ENCODE data around the gene PTEN. TPM values are rescaled to one million over a fixed set of nuclear protein-coding genes. Genes with fewer than 3 reads are reported as not detected.

The PTEN gene
- total RNA-seq, 1 donor from 2014 or later = 86.1 TPM

DNA sequence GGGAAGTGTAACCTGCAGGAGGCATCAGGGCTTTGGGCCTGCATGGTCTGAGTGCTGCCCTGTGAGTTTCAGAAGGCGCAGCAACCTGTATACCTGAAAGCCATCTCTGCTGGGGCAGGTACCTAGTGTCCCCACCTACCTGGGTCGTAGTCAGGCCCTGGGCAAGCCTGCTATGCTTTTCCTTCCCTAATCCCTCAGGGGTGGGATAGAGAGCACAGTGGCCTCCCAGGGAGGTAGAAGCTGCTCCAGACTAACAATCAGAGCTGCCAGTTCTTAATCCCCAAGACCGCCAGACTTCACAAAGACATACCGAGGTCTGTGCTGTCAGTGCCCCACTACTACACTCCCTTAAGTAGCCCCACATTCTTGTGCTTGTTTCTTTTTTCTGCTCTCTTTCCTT lies 52.0 kb downstream of the PTEN start:
- intact Hi-C loops (cut with micrococcal nuclease) = loop anchor here (5.0 kb wide), 1 partner anchor 53 kb away; the partner anchor contains the start of genes KLLN and PTEN

DNA sequence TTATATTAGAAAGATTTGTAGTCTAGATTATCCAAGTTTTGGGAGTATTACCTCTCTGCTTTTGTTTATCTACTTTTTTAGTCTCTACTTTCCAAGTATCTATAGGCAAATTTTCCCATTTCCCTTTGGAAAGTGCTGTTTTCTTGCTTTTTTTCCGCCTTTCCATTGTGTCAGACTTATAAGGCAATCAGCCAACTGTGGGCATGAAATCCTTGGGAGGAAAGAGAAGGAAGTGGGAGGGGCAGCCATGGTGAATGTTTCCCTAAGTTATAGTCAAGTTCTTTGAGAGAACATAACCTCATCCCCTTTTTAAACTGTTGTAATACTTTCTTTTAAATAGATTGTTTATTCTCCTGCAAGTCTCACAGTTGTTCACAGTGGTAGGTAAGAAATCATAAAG lies 52.6 kb downstream of the PTEN start:
- intact Hi-C loops (cut with micrococcal nuclease) = loop anchor here (5.0 kb wide), 1 partner anchor 54 kb away; the partner anchor contains the start of genes KLLN and PTEN

DNA sequence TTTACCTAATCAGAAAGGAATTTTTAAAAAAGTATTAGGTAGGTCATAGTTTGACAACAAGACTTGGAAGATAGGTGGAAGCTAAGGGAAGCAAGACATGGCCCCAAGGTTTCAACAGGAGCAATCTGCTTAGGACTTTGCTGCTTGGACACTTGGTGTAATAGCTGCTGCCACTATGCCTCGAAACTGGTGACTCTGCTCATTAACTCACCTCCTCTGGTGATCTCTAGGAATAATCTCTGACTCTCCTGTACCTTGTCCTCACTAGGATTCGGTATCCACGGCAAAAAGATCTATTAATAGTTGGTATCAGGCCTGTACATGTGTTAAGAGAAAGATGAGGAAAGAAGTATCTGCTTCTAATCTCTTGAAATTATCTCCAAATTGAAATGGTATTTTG lies 53.1 kb downstream of the PTEN start:
- intact Hi-C loops (cut with micrococcal nuclease) = loop anchor here (5.0 kb wide), 1 partner anchor 54 kb away; the partner anchor contains the start of genes KLLN and PTEN

DNA sequence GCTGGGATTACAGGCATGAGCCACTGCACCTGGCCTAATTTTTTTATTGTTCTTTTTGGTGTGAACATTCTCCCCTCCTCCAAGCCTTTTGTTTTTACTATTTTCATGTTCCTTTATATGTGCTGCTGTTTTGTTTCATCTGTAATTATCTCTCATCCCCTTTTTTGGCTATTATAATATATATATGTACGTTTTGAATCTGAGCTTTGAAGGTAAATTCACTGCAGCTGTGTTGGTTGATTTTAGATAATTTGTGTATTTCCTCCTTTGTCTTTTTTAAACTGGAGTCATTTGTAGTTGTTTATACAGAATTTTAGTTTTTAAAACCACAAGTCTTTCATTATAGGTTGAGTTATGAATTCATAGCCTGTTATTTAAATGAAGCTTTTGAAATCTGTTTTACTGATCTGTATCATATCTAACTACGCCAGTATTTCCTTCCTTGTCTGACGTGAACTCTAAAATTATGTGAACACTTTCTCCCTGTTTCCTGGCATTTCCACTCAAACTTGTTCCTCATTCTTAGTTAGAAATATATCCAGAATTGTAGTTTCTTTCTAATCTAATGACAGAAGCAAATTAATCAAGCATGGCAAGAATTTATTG lies 54.9 kb downstream of the PTEN start:
- intact Hi-C loops (cut with micrococcal nuclease) = loop anchor here (5.0 kb wide), 1 partner anchor 56 kb away; the partner anchor contains the start of genes KLLN and PTEN

DNA sequence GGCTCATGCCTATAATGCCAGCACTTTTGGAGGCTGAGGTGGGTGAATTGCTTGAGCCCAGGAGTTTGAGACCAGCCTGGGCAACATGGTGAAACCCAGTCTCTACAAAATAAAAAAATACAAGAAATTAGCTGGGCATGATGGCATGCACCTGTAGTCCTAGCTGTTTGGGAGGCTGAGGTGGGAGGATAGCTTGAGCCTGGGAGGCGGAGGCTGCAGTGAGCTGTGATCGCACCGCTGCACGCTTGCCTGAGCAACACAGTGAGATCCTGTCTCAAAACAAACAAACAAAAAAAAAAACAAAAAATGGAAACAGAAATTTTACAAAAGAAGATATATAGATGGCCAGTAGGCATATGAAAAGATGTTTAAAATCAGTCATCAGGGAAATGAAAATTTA lies 57.1 kb downstream of the PTEN start:
- intact Hi-C loops (cut with micrococcal nuclease) = no loop called here

DNA sequence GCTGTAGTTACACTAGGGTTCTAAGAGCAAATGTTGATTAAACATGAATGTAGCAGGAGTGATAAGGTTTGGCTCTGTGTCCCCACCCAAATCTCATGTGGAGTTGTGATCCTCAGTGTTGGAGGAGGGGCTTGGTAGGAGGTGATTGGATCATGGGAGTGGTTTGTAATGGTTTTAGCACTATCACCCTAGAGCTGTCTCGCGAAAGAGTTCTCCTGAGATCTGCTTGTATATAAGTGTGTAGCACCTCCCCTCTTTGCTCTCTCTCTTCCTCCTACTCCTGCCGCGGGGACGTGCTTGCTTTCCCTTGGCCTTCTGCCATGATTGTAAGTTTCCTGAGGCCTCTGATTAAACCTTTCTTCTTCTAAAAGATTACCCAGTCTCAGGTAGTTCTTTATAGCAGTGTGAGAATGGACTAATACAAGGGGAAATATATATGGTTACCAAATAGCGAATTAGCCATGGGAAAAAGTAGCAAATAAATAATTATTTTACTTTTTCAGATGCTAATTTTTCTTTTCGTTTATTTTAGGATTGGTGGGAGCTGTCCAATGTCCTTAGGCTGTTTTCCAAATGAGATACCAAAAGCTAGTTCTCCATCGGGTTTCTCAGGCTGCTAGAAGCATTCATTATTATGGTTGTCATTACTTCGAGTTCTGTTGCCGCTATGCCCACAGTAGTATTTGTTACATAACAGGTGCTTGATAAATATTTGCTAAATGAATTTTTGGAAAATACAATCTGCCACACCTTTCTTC lies 58.7 kb downstream of the PTEN start:
- intact Hi-C loops (cut with micrococcal nuclease) = no loop called here

DNA sequence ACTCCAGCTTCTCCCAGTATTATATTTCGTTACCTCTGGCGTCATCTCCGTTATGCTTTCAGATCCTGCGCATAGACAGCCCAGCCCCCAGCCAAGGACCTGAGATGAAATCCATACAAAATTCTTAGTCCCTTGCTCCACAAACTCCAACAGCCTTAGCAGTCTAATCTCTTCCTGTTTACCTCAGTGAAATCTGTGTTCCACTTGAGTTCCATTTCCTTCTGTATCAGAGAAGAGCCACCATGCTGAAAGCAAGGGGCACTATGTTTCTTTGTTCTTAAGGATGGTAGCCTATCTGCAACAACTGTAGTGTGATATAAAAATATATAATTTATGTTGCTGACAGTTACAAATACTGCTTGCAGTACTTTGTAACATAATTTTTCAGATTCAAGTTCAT lies 59.8 kb downstream of the PTEN start:
- intact Hi-C loops (cut with micrococcal nuclease) = no loop called here

DNA sequence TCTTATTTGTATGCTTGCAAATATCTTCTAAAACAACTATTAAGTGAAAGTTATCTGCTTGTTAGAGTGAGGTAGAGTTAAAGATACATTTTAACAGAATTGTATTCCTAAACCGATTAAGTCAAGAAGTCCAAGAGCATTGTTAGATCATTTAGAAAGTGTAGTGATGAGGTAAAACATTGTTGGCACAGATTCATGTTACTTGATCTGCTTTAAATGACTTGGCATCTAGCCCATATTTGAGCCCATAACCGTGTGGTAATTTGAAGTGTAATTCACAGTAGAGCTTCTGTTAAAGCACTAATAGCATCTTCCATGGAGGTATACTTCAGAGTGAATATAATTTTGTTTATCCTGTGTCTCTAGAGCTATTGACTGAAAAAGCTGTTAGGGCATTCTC lies 62.1 kb downstream of the PTEN start:
- intact Hi-C loops (cut with micrococcal nuclease) = no loop called here

DNA sequence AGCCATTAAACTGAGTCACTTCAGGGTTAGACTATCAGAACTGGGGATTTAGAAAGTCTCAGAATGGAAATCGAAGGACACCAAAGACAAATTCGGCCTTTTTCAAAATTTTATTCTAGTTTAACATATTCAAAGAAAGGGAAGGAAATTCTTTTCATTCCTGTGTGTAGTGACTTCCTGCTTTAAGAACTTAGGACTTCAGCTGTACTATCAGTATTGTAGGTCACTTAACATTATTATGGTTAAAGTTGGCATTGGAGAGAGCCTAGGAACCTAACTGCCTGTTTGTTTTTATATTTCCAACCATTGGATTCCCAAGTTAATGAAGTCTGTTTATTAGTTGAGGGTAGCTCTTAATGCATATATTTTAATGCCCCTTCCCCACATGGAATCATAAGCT lies 63.7 kb downstream of the PTEN start:
- intact Hi-C loops (cut with micrococcal nuclease) = no loop called here

DNA sequence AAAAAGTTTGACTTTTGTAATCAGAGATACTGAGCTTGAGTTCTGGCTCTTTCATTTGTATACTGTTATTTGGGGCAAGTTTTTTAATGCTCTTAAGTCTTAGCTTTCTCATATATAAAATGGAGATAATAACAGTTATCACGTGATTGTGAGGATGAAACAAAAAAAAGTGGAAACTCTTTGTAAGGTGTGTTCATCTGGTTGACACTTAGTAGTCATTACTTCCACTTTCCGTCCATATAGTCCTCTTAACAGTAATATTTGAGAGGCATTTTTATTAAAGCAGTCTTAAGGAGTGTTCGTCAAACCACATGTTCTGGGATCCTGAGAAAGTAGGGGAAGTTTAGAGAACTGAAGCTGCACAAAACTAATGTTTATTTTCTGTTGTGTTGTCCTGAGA lies 65.6 kb downstream of the PTEN start:
- intact Hi-C loops (cut with micrococcal nuclease) = no loop called here

DNA sequence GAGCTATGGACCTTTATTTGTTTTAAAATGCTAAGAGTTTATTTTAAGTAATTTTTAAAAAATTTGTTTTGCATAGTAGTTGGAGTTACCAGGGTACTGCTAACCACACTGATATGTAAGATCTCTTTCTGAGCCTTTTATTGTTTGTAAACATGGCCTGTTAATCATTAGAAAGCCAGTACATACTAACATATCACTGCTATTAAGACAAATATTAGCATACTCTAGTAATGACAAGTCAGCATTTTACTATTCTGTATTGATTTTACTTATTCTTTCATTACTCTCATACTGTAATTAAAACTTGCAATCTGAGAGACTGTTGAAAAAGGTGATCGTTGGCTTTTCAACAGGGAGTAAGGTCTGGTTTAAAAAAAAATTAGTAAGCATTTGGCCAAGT lies 66.7 kb downstream of the PTEN start:
- intact Hi-C loops (cut with micrococcal nuclease) = no loop called here

DNA sequence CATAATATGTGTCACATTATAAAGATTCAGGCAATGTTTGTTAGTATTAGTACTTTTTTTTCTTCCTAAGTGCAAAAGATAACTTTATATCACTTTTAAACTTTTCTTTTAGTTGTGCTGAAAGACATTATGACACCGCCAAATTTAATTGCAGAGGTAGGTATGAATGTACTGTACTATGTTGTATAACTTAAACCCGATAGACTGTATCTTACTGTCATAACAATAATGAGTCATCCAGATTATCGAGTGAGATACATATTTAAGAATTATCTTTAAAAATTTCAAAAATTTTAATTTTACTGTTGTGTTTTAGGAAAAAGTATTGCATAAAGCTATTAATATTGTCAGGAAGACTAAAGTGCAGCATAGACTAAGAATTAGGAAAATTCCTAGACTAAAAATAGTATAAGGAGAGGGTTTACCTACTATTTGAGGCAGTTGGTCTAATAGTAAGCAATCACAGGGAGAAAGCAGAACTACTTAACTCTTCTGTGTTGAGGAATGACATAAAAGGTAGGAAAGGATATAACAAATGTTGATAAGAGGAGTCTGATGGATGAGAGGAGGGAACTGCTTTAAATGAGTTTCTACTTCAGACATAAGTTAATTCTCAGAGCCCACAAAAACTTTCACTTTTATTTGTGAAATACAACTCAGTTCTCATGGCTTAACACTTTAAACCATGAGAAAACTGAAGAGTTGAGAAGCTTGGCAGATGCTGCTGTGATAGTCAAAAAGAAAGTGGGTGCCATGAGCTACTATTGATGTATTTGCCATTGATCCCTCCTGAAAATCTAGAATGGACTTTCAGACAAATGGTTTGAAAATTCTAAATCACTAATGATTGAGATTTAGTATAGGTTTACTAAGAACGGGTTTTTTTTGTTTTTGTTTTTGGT lies 67.8 kb downstream of the PTEN start:
- intact Hi-C loops (cut with micrococcal nuclease) = no loop called here

DNA sequence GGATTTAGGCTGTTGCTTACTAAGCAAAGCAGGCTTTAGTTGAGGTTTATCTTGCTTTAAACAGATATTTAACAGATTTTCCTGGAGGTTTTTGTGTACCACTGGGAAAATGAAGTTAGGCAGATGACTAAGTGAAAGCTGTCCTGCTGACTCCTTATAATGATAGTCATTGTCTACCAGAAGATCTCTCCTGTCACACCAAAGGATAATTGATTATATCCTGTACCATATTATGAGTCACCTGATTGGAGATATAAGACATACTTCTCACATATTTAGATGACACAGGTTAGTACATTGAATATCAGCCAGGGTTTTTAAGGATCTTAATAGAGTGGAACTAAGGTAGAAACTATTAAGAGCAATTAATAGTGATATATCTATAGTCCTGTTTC lies 68.4 kb downstream of the PTEN start:
- intact Hi-C loops (cut with micrococcal nuclease) = no loop called here

DNA sequence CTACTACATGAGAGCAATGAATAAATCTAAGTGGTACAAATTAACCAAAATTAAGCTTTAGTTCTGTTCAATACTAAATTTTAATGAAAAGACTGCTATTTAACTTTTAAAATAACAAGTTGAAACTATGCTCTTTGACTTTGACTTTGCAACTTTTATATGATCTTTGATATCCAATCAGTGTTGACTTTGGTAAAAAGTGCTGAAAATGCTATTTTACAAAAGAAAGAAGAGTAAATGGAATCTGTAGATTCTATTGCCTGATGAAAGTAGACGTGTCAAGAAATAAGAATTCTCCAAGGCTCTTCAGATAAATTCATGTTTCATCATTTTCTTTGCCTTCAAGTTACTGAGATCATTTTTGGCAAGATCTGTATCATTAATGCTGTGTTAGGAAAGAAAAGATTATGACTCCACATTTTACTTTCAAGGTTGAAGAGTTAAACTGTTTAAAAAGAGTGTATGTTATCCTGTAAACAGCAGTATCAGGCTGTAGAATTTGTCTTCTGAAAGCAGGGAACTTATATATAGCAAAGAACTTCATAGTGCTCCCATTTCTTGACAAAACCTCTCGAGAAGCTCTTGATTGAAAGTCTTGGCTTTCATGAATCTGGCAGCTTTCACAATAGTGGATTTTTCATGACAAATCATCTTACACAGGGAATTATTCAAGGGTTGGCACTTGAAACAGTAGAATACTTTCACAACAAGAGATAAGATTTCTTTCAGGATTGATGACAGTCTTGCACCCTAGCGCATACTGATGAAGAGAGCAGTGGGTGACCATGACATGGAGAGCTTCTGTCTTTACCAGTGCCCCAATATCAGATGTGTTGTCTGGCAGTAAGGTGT lies 72.1 kb downstream of the PTEN start:
- intact Hi-C loops (cut with micrococcal nuclease) = no loop called here

DNA sequence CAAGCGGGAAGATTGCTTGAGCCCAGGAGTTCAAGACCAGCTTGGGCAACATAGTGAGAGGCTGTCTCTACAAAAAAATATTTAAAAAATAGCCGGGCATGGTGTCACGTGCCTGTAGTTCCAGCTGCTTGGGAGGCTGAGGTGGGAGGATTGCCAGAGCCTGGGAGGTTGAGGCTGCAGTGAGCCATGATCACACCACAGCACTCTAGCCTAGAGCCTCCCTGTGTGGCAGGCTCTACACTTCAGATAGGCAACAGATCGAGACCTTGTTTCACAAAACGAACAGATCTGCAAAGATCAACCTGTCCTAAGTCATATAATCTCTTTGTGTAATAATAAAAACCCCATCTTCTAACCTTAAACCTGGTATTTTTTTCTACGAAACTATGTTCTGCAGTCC lies 76.8 kb downstream of the PTEN start:
- intact Hi-C loops (cut with micrococcal nuclease) = no loop called here

DNA sequence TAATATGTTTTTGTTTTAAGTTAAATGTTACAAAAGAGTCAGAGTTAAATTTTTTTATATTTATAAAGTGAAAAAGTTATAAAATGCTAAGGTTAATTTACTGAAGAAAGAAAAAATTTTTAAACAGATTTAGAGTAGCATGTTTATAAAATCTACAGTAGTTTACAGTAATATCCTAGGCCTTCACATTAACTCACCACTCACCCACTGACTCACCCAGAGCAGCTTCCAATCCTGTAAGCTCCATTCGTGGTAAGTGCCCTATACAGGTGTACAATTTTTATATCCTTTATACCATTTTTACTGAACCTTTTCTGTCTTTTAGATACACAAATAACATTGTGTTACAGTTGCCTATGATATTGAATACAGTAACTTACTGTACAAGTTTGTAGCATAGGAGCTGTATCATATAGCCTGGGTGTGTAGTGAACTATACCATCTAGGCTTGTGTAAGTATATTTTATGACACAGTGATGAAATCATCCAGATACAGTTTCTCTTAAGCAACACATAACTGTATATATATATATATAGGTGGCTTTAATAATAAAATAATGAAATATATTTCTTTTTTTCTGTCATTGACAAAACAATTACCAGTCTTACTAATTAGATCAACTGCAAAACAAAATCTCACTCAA lies 79.6 kb downstream of the PTEN start:
- intact Hi-C loops (cut with micrococcal nuclease) = no loop called here

DNA sequence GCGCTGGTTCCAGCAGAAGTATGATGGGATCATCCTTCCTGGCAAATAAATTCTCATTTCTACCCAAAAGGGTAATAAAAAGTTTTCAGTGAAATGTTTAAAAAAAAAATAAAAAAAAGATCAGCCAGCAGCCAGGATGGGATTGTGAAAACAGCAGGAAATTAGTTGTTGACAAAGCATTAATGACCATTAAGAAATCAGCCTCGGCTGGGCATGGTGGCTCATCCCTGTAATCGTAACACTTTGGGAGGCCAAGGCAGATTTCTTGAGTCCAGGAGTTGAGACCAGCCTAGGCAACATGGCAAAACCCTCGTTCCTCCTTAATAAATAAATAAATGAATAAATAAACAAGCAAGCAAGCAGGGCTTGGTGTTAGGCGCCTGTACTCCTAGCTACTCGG lies 82.6 kb downstream of the PTEN start:
- intact Hi-C loops (cut with micrococcal nuclease) = no loop called here

DNA sequence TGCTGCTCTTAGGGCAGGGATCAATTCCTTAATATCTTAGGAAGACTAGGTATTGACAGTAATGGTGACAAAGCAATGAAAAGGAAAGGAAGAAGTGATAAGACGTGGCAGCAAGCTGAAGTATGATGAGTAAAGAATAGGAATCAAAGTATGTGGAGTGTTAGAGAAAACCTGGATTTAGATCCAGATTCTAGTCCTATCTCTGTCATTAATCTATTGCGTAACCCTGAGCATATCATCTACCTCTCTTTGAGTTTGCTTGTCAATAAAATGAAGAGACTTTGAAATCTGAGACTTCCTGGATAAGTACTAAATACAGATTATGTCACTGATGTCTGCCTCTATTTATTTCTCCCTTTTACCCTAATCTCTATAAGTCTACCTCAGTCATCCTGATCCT lies 89.2 kb downstream of the PTEN start:
- intact Hi-C loops (cut with micrococcal nuclease) = no loop called here

DNA sequence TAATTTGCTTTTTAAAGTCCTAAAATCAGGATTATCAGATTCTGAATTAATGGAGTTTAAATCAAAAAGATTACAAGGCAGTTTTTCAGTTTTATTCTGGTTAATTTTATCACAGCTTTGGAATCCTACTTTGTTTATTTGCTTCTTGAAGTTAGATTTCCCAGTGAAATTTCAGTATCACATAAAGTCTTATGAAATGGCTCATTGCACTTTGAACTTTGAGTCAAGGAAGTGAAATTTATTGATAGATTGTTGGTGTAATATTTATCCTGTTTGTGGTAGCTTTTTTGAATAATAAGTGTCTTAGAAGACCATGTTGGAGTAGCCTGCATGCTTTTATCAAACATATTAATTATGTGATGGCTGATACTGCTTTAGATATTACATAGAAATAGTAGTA lies 92.6 kb downstream of the PTEN start:
- intact Hi-C loops (cut with micrococcal nuclease) = no loop called here

DNA sequence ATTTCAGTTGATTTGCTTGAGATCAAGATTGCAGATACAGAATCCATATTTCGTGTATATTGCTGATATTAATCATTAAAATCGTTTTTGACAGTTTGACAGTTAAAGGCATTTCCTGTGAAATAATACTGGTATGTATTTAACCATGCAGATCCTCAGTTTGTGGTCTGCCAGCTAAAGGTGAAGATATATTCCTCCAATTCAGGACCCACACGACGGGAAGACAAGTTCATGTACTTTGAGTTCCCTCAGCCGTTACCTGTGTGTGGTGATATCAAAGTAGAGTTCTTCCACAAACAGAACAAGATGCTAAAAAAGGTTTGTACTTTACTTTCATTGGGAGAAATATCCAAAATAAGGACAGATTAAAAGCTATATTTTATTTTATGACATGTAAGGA lies 94.3 kb downstream of the PTEN start:
- intact Hi-C loops (cut with micrococcal nuclease) = no loop called here

DNA sequence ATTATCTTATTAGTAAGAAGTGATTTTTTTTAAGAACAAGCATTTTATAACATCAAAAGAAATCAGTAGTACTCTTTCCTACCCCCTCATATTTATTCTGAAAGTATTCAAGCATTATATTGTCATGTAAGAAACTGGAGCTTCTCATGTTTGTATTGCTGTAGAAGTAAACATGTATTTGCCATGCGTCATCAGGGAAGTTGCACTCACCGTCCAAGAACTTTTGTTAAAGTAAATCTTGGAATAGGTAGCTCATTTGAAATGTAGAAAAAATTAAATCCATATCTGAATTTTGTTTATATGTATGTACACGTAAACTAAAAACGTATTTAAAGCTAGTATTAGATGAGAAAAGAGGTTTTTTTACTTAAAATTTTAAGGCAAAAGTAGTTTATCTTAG lies 96.8 kb downstream of the PTEN start:
- intact Hi-C loops (cut with micrococcal nuclease) = no loop called here

All from T-helper 2 cell treated with Interferon-gamma antibody and Interleukin-4, amounts not matched to agents 100 ng/mL and 5 ng/mL, for 36 hours (primary cell).